CD4-positive, alpha-beta T cell treated with Interleukin-17A for 1 hour (primary cell): Measurements from ENCODE around the gene AP3S2.

Source experiments
- DNase-seq: peaks from one replicate; pipeline ENCODE4 v3.0.0-alpha.2; 2020

AP3S2 gene

GRCh38 chr15:89812847-89813320, 80.9 kb downstream of the AP3S2 start:
- no peak for DNase-seq

- no peak for DNase-seq
Measured at GRCh38 chr15:89812011-89812846, 81.6 kb downstream of the AP3S2 start.

- DNase-seq: no peak
Measured at GRCh38 chr15:89810837-89811236, 83.0 kb downstream of the AP3S2 start.

- no peak for DNase-seq
Measured at GRCh38 chr15:89809787-89810148, 84.0 kb downstream of the AP3S2 start.

GRCh38 chr15:89809093-89809786, 84.6 kb downstream of the AP3S2 start:
- DNase-seq: no peak

- no peak for DNase-seq
Measured at GRCh38 chr15:89808160-89808870, 85.5 kb downstream of the AP3S2 start.

GRCh38 chr15:89807689-89808088, 86.1 kb downstream of the AP3S2 start:
- DNase-seq: no peak

- DNase-seq: no peak
Measured at GRCh38 chr15:89806559-89807550, 86.9 kb downstream of the AP3S2 start.

- DNase-seq: no peak
Measured at GRCh38 chr15:89806210-89806558, 87.6 kb downstream of the AP3S2 start.

GRCh38 chr15:89805241-89806209, 88.3 kb downstream of the AP3S2 start:
- no peak for DNase-seq

GRCh38 chr15:89803941-89804800, 89.6 kb downstream of the AP3S2 start:
- no peak for DNase-seq

- DNase-seq: no peak
Measured at GRCh38 chr15:89802986-89803824, 90.6 kb downstream of the AP3S2 start.

- DNase-seq: no peak
Measured at GRCh38 chr15:89802231-89802928, 91.4 kb downstream of the AP3S2 start.

GRCh38 chr15:89801471-89802195, 92.2 kb downstream of the AP3S2 start:
- DNase-seq: no peak

GRCh38 chr15:89799918-89800498, 93.8 kb downstream of the AP3S2 start:
- no peak for DNase-seq

- no peak for DNase-seq
Measured at GRCh38 chr15:89799011-89799911, 94.5 kb downstream of the AP3S2 start.
